ENCODE measurements around the gene REX1BD. TPM values are rescaled to one million over a fixed set of nuclear protein-coding genes. Genes with fewer than 3 reads are reported as not detected.

REX1BD gene
- polyA plus RNA-seq, 1 experiment = 17.6 TPM

GRCh38 chr19:18616023-18616422 is 27.4 kb downstream of the REX1BD start:
- ChIA-PET POLR2A (interaction anchor here (0.6 kb wide), 1 partner anchor 11 kb away, joined by 3 read pairs; no protein-coding TSS in a partner anchor), CTCF (no interaction called here)
- Histone ChIP-seq H3K9me3 (ENCODE audit: control insufficient read depth, insufficient read depth, low read length) (peaks cover 9% of the 10 kb centered on the region), H3K4me3 (ENCODE audit: low read depth, low read length) (no peak overlapping the region), H3K27me3 (ENCODE audit: control insufficient read depth, insufficient read depth, low read length) (peaks cover 43% of the 10 kb centered on the region), H3K27ac (ENCODE audit: low read depth, low read length) (no peak overlapping the region)
- DNase-seq (ENCODE audit: low read depth, low spot score) = no peak
- TF ChIP-seq CTCF (IDR thresholded peaks at IDR 0.05; ENCODE audit: low read depth, low read length) = no peak

- Histone ChIP-seq H3K27me3 (ENCODE audit: control insufficient read depth, insufficient read depth, low read length) (peaks cover 30% of the 10 kb centered on the region), H3K27ac (ENCODE audit: low read depth, low read length) (no peak overlapping the region), H3K9me3 (ENCODE audit: control insufficient read depth, insufficient read depth, low read length) (peaks cover 9% of the 10 kb centered on the region), H3K4me3 (ENCODE audit: low read depth, low read length) (no peak overlapping the region)
- TF ChIP-seq CTCF (IDR thresholded peaks at IDR 0.05; ENCODE audit: low read depth, low read length) = no peak
- POLR2A ChIA-PET = no interaction called here
- no peak for DNase-seq (ENCODE audit: low read depth, low spot score)
- CTCF ChIA-PET = no interaction called here
These were observed 29.0 kb downstream of the REX1BD start for GRCh38 chr19:18617562-18617961.

- Histone ChIP-seq H3K27ac (ENCODE audit: low read depth, low read length) (no peak overlapping the region), H3K9me3 (ENCODE audit: control insufficient read depth, insufficient read depth, low read length) (peaks cover 9% of the 10 kb centered on the region), H3K4me3 (ENCODE audit: low read depth, low read length) (no peak overlapping the region), H3K27me3 (ENCODE audit: control insufficient read depth, insufficient read depth, low read length) (peaks cover 24% of the 10 kb centered on the region)
- CTCF ChIA-PET = interaction anchor here (0.7 kb wide), 1 partner anchor 24 kb away, joined by 4 read pairs; no protein-coding TSS in a partner anchor
- DNase-seq (ENCODE audit: low read depth, low spot score) = no peak
- TF ChIP-seq CTCF (IDR thresholded peaks at IDR 0.05; ENCODE audit: low read depth, low read length) = no peak
- POLR2A ChIA-PET = no interaction called here
These were observed 29.6 kb downstream of the REX1BD start for GRCh38 chr19:18618236-18618635.

GRCh38 chr19:18620311-18620710 is 31.7 kb downstream of the REX1BD start:
- ChIA-PET CTCF (interaction anchor here (0.6 kb wide), 1 partner anchor 50 kb away, joined by 6 read pairs; no protein-coding TSS in a partner anchor), POLR2A (no interaction called here)
- no peak overlapping the region for H3K27ac ChIP-seq (ENCODE audit: low read depth, low read length)
- no peak for TF ChIP-seq CTCF (IDR thresholded peaks at IDR 0.05; ENCODE audit: low read depth, low read length)
- H3K9me3 ChIP-seq (ENCODE audit: control insufficient read depth, insufficient read depth, low read length) = peaks cover 9% of the 10 kb centered on the region
- DNase-seq (ENCODE audit: low read depth, low spot score) = no peak
- H3K4me3 ChIP-seq (ENCODE audit: low read depth, low read length) = no peak overlapping the region
- H3K27me3 ChIP-seq (ENCODE audit: control insufficient read depth, insufficient read depth, low read length) = peaks cover 8% of the 10 kb centered on the region

GRCh38 chr19:18620902-18621301 is 32.3 kb downstream of the REX1BD start:
- ChIA-PET CTCF (interaction anchor here (0.6 kb wide), 1 partner anchor 50 kb away, joined by 6 read pairs; no protein-coding TSS in a partner anchor), POLR2A (interaction anchor here (0.6 kb wide), 1 partner anchor 74 kb away, joined by 4 read pairs; no protein-coding TSS in a partner anchor)
- Histone ChIP-seq H3K9me3 (ENCODE audit: control insufficient read depth, insufficient read depth, low read length) (peaks cover 9% of the 10 kb centered on the region), H3K27me3 (ENCODE audit: control insufficient read depth, insufficient read depth, low read length) (peaks cover 6% of the 10 kb centered on the region), H3K4me3 (ENCODE audit: low read depth, low read length) (no peak overlapping the region), H3K27ac (ENCODE audit: low read depth, low read length) (no peak overlapping the region)
- TF ChIP-seq CTCF (IDR thresholded peaks at IDR 0.05; ENCODE audit: low read depth, low read length) = no peak
- DNase-seq (ENCODE audit: low read depth, low spot score) = no peak

Data from AG04450 (cell line).